ENCODE data around the gene TRPM3.

Gene TRPM3

GRCh38 chr9:70940605-70941004 is 180.8 kb downstream of the TRPM3 start:
- no peak for DNase-seq

- DNase-seq = no peak
Measured at GRCh38 chr9:70936536-70936935, 184.9 kb downstream of the TRPM3 start.

DNA sequence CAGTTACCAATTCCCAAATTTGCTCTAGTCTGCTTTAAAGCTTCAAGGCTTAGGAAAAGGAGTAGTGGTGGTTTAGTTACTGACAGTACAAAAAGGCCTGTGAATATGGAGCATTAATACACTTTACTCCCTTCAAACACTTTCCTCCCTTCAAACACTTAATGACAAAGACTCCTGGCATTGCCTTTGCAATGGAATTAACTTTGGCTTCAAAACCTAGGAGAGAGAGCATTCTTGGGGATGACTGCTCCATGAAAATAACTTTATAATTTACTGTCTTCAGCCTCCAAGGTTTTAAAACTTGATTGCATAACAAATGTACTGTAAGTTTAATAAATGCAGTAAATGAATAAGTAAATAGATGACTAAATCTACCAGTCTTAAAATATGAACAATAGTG is 185.6 kb downstream of the TRPM3 start:
- DNase-seq = no peak

GRCh38 chr9:70934642-70935041 is 186.8 kb downstream of the TRPM3 start:
- no peak for DNase-seq

GRCh38 chr9:70933321-70933720 is 188.1 kb downstream of the TRPM3 start:
- no peak for DNase-seq

DNA sequence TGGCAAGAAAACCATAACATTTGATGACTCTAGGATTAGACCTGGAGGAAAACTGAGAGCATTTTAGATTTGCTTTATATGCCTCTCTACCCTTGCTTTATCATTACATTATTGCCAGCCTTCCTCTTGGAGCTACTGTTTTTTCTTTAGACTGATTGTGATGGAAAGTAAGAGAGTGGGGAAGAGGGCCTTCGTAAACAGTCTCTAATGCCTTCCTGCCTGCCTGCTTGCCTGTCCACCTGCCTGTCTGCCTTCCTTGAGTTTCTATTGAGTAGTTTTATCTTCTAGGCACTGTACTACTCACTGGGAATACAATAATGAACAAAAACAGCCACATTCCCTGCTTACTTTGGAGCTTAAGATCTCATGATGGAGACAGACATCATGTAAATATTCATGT is 189.3 kb downstream of the TRPM3 start:
- no peak for DNase-seq

DNA sequence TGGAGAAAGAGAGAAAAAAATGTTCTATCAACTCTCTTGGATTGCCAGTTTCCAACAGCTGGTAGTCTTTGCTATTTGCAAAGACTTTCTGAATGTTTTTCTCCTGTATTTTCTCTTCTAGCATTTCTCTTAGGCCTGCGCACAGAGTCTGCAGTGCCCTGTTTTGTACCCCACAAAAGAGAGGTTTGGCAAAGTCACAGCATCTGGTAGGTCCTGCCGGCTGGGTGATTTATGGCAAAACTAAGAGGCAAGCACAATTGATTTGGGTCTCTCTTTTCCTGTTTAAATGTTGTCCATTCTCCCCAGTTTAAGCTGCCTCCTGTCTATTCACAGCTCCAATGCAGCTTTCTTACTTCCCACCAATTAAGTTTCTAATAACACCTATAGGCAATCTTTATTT is 193.9 kb downstream of the TRPM3 start:
- DNase-seq = no peak

DNA sequence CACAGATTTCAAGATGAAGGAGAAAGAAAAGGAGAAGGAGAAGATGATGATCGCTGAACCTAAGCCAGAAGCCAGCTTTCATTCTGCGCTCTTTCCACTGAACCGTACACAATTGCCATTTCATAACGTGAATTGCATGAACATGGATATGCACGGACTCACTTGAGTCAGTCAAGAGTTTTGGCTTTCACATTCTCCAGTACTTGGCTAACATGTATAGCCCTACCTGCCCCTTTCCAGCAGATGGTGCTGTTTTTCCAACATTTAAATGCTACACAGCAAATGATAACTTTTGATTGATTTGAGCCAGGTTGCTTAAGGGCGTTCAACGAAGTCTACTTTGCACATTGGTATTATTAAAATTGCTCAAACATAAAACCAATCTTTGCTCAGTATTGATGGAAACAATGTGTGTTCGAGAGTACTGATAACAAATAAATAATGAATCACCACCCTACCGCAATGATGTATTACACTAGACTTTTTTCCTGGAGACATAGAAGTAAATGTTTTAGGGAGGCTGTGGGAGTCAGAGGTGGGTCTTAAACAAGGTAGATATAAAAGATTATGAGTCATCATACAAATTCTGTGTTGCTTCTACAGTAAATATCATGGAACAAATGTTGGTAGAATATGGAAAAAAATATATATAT is 196.4 kb downstream of the TRPM3 start:
- DNase-seq = peak; percentile 53

DNA sequence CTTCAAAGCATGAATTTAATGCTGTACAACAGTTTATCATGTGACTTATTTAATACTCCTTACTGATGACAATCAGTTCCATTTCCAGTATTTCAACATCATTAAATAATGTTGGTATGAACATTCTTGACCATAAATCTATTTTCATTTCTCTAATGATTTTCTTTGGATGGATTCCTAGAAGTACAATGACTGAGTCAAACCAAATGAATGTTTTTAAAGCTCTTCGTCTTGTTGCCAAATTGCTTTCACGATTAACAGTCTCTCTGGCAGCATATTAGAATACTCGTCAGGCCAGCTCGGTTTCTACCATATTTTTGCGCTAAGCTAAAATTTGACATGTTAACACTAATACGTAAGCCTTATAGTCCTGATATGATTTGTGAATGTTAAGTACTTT is 197.0 kb downstream of the TRPM3 start:
- no peak for DNase-seq

DNA sequence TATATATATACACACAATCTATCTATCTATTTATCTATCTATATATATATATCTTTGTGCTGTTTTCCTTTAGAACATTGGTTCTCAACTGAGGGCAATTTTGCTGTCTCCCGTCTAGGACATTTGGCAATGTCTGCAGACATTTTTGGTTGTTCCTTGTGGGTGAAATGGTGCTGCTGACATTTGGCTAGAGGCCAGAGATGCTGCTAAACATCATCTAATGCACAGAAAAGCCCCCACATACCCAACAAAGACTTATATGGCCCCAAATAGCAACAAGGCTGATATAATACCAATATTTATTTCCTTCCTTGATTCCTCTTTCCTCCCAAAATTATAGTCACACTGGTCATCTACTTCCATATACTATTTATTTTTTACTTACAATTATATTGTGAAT is 197.5 kb downstream of the TRPM3 start:
- DNase-seq = no peak

GRCh38 chr9:70921136-70921535 is 200.3 kb downstream of the TRPM3 start:
- DNase-seq = no peak

GRCh38 chr9:70917277-70917676 is 204.1 kb downstream of the TRPM3 start:
- no peak for DNase-seq

- no peak for DNase-seq
Measured at GRCh38 chr9:70911791-70912190, 209.6 kb downstream of the TRPM3 start.

DNA sequence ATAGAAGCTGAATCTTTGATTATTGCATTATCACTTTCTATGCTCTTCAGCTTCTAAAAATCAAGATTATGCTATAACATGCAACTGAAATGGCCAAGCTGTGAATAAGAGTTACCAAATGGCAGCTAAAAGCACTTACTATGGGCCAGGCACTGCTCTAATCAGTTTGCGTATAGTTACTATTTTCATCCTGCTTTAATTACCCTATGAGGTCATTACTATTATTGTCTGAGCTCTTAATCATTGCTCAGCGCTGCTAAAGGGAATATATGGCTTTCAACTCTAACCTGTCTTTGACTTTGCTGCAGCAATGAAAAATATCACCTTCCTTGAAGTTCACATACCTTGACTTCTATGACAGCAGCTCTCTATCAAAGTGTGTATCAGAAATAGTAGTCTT is 210.8 kb downstream of the TRPM3 start:
- DNase-seq = no peak

GRCh38 chr9:70902692-70903131 is 218.7 kb downstream of the TRPM3 start:
- no peak for DNase-seq

DNA sequence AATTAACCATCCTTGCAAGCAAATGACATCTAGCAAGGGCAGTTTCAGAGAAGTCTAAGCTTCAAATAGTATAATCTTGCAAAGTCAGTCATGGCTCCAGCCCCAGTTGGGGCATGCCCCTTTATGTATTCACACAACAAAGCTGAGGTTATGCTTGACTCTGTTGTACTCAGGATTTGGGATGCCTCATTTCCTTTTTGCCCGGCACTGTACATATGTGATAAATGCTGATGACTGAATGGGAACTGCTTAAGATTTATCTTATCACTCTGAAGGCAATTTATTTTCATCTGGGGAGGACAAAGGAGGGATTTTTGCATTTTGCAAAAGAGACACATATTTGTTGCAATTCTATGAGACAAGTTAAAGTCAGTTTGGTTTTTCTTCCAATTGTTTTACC is 219.2 kb downstream of the TRPM3 start:
- DNase-seq = no peak

DNA sequence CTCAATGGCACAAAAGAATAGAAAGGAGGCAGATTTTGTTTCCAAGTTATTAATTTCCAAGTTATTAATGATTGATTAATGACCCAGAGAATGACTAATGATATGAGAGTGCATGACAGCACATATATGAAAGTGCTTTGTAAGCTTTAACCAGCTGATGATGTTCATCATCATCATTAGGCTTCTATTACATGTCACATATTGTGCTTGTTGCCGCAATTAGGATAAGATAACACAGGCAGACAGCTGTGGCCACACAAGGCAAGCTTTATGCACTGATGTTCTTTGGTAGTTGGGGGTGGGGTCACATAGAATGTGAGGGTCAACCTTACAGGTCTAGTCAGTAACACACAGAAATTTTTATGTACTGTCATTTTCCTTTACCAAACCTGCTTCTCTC is 219.7 kb downstream of the TRPM3 start:
- DNase-seq = no peak

- no peak for DNase-seq
Measured at GRCh38 chr9:70901013-70901412, 220.4 kb downstream of the TRPM3 start.

GRCh38 chr9:70893580-70894122 is 227.8 kb downstream of the TRPM3 start:
- no peak for DNase-seq

- DNase-seq = no peak
Measured at GRCh38 chr9:70888471-70888870, 232.9 kb downstream of the TRPM3 start.

- DNase-seq = no peak
Measured at GRCh38 chr9:70887826-70888225, 233.6 kb downstream of the TRPM3 start.

DNA sequence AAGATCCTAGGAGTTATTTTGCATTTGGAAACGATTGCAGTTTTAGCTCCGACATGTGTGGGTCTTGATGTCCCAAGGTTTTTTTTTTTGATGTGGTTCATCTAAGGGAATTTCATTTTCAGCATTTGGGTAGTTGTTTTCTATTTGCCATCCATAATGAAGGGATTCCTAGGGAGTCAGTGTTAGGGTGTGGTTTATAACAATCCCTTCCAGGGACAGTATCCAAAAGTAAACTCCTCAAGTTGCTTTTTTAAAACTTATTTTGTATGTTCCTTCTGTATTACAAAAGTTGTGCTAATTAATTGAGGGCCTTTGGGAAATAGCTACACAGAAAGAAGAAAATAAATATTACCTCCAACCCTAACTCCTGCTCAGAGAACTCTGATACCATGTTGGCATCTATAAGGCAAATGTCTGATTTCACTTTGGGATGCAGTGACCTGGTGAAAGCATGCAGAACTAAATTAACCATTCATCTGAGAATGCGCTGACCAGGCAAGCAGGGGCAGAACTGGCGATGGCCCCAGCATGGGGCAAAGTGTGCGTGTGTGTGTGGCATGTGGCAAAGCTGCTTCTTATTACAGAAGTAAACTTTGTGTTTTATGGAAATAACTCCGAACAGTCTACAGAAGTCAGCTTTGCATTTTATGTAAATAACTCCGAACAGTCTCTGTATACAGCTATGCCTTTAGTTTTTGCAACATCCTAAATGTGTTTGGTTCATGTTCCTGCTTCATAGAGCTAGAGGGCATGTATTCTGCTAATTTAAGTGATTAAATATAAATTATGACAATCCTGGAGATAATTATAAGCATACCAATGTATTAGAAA is 237.2 kb downstream of the TRPM3 start:
- DNase-seq = no peak

- DNase-seq = no peak
Measured at GRCh38 chr9:70883056-70883455, 238.4 kb downstream of the TRPM3 start.

GRCh38 chr9:70881333-70881732 is 240.1 kb downstream of the TRPM3 start:
- no peak for DNase-seq
